ENCODE results near the gene FAM32A. TPM values are rescaled to one million over a fixed set of nuclear protein-coding genes. Genes with fewer than 3 reads are reported as not detected.

The FAM32A gene
- total RNA-seq, 4 donors from 2014 or later = 55.3 to 82.6 (median 73.0) TPM

GRCh38 chr19:16205205-16206045 is 20.2 kb downstream of the FAM32A start:
- Histone ChIP-seq H3K9me3 (no peaks in the 10 kb centered on the region), H3K36me3 (peaks cover 0 to 97% (median 22%) of the 10 kb centered on the region in 3 donors), H3K4me3 (no peak overlapping the region), H3K27ac (no peak overlapping the region), H3K27me3 (no peaks in the 10 kb centered on the region), H3K4me1 (peaks cover 0 to 17% (median 0%) of the 10 kb centered on the region in 4 donors)
- 61 to 67% methylated on average over 11 of the region's 11 CpGs for WGBS, 2 donors
- no peak for DNase-seq (ENCODE audit: low spot score in 2 of 2)
- TF ChIP-seq POLR2A (IDR thresholded peaks at IDR 0.05) (no peak), EP300 (IDR thresholded peaks at IDR 0.05) (no peak)
- TF ChIP-seq, protein P1, sequence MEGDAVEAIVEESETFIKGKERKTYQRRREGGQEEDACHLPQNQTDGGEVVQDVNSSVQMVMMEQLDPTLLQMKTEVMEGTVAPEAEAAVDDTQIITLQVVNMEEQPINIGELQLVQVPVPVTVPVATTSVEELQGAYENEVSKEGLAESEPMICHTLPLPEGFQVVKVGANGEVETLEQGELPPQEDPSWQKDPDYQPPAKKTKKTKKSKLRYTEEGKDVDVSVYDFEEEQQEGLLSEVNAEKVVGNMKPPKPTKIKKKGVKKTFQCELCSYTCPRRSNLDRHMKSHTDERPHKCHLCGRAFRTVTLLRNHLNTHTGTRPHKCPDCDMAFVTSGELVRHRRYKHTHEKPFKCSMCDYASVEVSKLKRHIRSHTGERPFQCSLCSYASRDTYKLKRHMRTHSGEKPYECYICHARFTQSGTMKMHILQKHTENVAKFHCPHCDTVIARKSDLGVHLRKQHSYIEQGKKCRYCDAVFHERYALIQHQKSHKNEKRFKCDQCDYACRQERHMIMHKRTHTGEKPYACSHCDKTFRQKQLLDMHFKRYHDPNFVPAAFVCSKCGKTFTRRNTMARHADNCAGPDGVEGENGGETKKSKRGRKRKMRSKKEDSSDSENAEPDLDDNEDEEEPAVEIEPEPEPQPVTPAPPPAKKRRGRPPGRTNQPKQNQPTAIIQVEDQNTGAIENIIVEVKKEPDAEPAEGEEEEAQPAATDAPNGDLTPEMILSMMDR (IDR thresholded peaks at IDR 0.05) = no peak

DNA sequence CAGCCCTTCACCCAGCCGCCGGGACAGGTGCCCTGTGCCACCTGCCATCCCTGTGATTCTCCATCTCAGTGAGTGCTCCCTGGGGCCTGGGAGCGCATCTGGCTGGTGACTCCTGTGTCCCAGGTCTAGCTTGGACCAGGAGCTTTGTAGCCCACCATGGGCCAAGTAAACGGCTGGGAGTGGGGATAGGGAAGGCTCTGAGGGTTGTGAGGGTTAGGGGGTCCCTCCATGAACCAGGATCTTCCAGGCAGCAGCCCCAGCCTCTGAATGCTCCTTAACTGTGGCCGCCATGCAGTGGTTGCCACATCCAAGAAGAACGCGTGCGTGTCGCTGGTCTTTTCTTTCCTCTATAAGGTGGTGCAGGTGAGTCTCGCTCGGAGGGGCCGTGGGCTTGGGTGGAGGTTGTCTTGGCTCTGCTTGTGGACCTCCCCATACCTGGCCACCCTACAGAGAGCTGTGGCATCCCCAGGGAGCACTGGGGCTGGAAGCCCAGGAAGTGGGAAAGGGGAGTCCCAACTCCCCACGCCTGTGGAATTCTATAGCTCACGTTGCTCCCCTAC is 20.9 kb downstream of the FAM32A start:
- no peak for DNase-seq (ENCODE audit: low spot score in 2 of 2)
- H3K36me3 ChIP-seq = peaks cover 0 to 97% (median 26%) of the 10 kb centered on the region in 3 donors
- WGBS, 2 donors = 87 to 89% methylated on average over 11 to 14 of the region's 14 CpGs
- peaks cover 0 to 11% (median 0%) of the 10 kb centered on the region in 4 donors for H3K4me1 ChIP-seq
- H3K9me3 ChIP-seq = no peaks in the 10 kb centered on the region
- TF ChIP-seq, protein P1 (IDR thresholded peaks at IDR 0.05) = no peak
- TF ChIP-seq POLR2A (IDR thresholded peaks at IDR 0.05) (no peak), EP300 (IDR thresholded peaks at IDR 0.05) (no peak)
- no peaks in the 10 kb centered on the region for H3K27me3 ChIP-seq
- H3K4me3 ChIP-seq = no peak overlapping the region
- no peak overlapping the region for H3K27ac ChIP-seq

- TF ChIP-seq POLR2A (IDR thresholded peaks at IDR 0.05) (no peak), EP300 (IDR thresholded peaks at IDR 0.05) (no peak)
- Histone ChIP-seq H3K4me3 (no peak overlapping the region), H3K27me3 (no peaks in the 10 kb centered on the region), H3K36me3 (peaks cover 0 to 100% (median 26%) of the 10 kb centered on the region in 3 donors), H3K27ac (no peak overlapping the region), H3K4me1 (peaks cover 0 to 11% (median 0%) of the 10 kb centered on the region in 4 donors), H3K9me3 (no peaks in the 10 kb centered on the region)
- DNase-seq (ENCODE audit: low spot score in 2 of 2) = no peak
- WGBS, 2 donors = 93 to 94% methylated on average over 7 of the region's 7 CpGs
Observed at GRCh38 chr19:16206637-16207036, 21.4 kb downstream of the FAM32A start.

DNA sequence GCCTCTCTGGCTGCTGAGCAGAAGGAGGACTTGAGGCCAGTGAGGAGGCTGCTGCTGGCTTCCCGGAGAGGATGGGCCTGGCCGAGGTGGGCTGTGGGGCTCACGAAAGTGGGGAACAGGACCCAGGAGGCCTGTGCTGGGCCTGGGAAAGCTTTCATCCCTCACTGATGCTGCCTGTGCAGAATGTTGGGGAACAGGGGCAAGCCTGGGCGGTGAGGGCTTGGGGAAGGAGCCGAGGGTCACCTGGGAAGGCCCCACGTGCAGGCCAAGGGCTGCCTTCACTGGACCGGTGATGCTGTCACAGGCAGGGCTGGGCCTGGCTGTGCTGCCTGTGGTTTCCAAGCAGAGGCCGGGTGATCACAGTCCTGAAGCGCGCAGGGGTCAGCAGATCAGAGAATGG is 21.9 kb downstream of the FAM32A start:
- 87 to 88% methylated on average over 10 of the region's 10 CpGs for WGBS, 2 donors
- no peaks in the 10 kb centered on the region for H3K9me3 ChIP-seq
- no peak for DNase-seq (ENCODE audit: low spot score in 2 of 2)
- TF ChIP-seq EP300 (IDR thresholded peaks at IDR 0.05) (no peak), POLR2A (IDR thresholded peaks at IDR 0.05) (no peak)
- TF ChIP-seq, protein P1 (IDR thresholded peaks at IDR 0.05) = no peak
- peaks cover 0 to 11% (median 0%) of the 10 kb centered on the region in 4 donors for H3K4me1 ChIP-seq
- H3K27ac ChIP-seq = no peak overlapping the region
- H3K36me3 ChIP-seq = peaks cover 0 to 100% (median 26%) of the 10 kb centered on the region in 3 donors
- H3K4me3 ChIP-seq = no peak overlapping the region
- H3K27me3 ChIP-seq = no peaks in the 10 kb centered on the region

- Histone ChIP-seq H3K4me1 (peaks cover 0 to 11% (median 0%) of the 10 kb centered on the region in 4 donors), H3K27me3 (no peaks in the 10 kb centered on the region), H3K27ac (no peak overlapping the region), H3K4me3 (no peak overlapping the region), H3K36me3 (peaks cover 0 to 100% (median 26%) of the 10 kb centered on the region in 3 donors), H3K9me3 (no peaks in the 10 kb centered on the region)
- 88 to 89% methylated on average over 12 of the region's 12 CpGs for WGBS, 2 donors
- no peak for TF ChIP-seq POLR2A (IDR thresholded peaks at IDR 0.05)
- TF ChIP-seq, protein P1 (IDR thresholded peaks at IDR 0.05) = no peak
- TF ChIP-seq EP300 (IDR thresholded peaks at IDR 0.05) = no peak
- DNase-seq (ENCODE audit: low spot score in 2 of 2) = no peak
Observed at GRCh38 chr19:16207490-16208025, 22.3 kb downstream of the FAM32A start.

All from tibial nerve (tissue), 4 donors.